Activated CD4-positive, alpha-beta T cell treated with anti-CD3 and anti-CD28 coated beads, Interleukin-2, Interleukin-6, amounts not matched to agents 100 ng/mL and 50 ng/mL, durations not matched to agents 16 hours and 8 hours (primary cell): ENCODE measurements around the gene EFHC1.

Source experiments
- DNase-seq: peaks from one replicate; pipeline ENCODE4 v3.0.0-alpha.2; 2020

Gene EFHC1

DNA sequence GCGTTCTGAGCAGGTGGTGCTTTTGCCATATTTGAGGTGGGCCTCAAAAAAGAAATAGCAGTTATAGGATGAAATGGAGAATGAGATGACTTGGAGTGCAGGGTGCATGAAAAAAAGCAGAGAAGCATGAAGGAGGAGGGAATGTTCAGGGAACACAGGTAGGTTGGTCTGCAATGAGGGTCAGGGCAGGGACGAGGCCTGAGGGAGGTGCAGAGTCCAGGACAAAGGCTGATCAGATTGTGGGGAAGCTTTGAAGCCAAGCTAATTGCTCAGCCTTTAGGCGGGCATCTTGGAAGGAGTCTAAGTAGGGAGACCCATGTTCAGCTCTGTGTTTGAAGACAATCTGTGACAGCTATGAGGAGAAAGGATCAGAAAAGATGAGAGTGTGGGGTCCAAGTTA is 144.7 kb downstream of the EFHC1 start:
- DNase-seq: no peak

DNA sequence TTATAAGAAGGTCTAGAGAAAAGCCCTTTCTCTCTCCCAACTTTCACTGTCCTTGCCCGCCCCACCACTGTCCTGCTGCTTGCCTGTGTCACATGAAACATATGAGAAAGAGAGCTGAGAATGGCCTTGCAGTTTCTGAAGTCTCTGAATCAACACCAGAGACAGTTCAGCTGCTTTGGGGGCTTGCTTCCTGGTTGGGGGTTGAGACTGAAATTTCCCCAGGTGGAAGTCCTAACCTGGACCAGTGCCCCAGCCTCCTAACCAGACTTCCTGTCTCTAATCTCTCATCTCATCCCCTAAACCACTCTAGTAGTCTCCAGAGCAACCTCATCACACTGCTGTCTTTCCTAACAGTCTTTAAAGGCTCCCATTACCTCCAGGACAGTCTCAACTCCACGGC is 146.1 kb downstream of the EFHC1 start:
- DNase-seq: no peak

DNA sequence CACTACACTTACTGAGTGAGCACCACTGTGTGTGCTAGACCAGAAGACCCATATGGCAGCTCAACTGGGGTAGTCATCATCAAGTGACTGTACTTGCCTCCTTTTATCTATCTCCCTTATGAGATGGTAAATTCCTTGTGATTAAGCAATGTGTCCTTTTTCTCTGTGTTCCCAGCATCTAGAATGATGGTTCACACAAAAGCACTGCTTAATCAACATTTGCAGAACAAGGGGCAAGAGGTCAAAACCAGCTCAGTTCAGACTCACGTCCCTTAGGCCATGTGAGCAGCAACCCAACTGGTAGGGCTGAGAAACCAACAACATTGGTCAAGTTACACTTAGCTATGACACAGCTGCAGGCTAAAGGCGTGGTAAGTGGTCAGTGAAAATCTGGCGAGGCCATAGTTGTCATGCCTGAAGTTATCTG is 146.7 kb downstream of the EFHC1 start:
- no peak for DNase-seq

DNA sequence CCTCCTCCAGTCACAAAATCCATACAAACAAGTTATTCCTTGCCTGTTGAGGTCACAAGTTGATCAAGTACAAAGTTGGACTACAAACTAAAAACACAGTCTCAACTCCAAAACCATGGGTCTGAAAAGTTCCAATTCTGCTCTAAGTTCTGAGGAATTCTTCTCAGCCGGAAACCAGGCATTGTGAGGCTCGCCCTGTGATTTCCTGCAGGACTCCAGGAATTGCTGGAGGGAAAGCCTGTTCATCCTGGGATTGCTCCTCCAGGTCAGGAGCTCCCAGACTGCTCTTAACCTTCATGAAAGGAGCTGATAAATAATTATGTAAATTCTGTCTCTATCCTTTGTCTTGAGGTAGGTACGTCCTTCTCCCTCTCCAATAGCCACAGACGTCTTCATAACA is 148.2 kb downstream of the EFHC1 start:
- no peak for DNase-seq

DNA sequence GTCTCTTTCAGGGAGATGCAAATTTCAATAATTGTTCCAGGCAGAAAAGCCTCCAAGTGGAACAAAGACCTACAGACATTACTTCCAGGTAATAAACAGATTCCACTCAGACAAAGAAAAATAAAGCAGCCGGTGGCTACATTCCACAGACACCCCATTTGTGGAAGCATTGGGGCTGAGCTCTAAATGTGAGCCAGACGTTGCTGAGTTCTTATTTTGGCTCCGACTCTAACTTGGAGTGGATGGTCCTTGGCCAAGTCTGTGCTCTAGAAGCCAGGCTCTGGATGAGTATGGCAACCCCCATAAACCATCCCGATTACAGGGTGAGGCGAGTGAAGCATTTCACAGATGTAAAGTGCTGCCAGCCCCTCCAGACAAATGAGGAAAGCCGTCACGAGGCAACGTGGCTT is 150.2 kb downstream of the EFHC1 start:
- DNase-seq: no peak

DNA sequence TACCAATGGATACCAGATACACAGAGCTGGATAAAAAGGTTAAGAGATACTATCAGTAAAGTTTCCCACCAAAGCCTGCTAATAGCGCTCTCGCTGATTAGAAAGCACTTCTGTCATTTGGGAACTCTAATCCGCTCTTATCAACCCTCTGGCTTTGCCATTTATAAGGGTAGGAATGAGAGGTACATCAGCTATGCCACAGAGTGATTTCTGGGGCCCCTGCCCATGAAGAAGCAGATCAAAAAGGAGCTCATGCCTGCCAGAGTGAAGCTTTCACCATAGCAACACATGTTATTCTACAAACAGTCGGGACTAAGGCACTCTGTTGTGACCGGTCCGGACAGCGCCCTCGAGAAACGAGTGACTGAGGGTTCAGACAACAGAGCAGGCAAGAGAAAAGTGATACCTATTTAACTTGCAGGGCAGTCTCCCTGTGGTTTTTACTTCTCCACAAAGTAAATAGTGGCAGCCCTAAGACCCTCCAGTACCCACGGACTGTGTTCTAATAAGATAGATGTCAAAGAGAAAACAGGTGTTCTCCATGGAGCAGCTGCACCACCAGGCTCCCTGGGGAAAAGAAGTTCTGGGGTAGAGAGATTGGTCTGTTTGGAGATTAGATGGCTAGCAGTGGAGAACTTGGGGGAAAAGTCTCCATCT is 151.1 kb downstream of the EFHC1 start:
- DNase-seq: no peak

DNA sequence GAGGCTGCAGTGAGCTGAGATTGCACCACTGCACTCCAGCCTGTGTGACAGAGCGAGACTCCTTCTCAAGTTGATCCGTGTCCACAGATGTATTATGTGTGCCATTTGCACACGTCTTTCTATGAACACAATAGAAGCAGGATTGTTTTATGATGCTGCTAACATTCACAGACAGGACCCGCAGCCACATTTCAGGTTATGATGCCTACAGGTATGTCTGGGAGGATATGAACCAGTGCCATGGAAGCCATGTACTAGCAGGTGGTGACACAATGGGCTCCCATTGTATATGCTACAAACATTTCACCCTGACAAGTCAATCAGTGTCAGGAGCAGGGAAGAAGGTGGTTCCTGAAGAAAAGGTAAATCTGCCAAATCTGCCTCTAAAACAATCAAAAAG is 152.4 kb downstream of the EFHC1 start:
- DNase-seq: no peak

DNA sequence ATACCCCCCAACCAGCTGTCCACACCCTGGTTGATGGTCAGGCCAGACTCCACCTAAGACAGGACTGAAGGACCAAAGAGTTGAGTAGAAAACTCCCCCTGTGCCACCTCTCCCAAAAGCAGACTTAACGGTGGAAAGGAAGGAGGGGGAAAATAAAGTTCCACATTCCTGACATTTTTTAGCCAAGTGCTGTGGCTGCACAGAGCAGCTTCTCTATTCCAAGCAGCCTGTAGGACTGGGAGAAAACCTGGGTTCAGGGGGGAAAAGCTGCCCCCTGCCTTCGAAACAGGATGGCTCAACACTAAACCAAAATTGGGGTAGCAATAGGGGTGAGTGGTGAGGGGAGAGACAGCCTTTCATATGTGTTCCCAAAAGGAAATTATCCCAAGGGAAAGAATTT is 153.2 kb downstream of the EFHC1 start:
- DNase-seq: no peak
